Body of pancreas (tissue), 4 donors: Measurements from ENCODE around the gene TCOF1. TPM values are rescaled to one million over a fixed set of nuclear protein-coding genes. Genes with fewer than 3 reads are reported as not detected.

Source experiments
- ATAC-seq: fragments of 150-250 bp; one replicate; pipeline ENCODE4 v1.9.1; 2016
- DNase-seq, 4 donors: peaks; one replicate each; pipeline ENCODE4 v3.0.0-alpha.2; 2019
- H3K27ac ChIP-seq, 4 donors: fragments of 200-600 bp; sonication (generic); 1 replicate in 3 of 4; 2 replicates in 1 of 4; pipeline versions ENCODE4 v1.5.1 to v1.6.1; 2016 to 2019; ENCODE audit warnings: mild to moderate bottlenecking in 1 of 4, mixed read lengths in 1 of 4, moderate library complexity in 1 of 4
- H3K27me3 ChIP-seq, 2 donors: fragments of 200-600 bp; sonication (generic); one replicate each; pipeline ENCODE4 v1.6.0; 2016; ENCODE audit warnings: mild to moderate bottlenecking in 1 of 2
- H3K36me3 ChIP-seq, 2 donors: fragments of 200-600 bp; sonication (generic); replicated peaks in 1 of 2; 2 replicates each; pipeline ENCODE4 v1.5.1; 2016; ENCODE audit warnings: low read depth in 2 of 2; ENCODE audit not compliant: insufficient read depth in 1 of 2
- H3K4me1 ChIP-seq: fragments of 200-600 bp; sonication (generic); one replicate; pipeline ENCODE4 v1.6.0; 2016
- H3K4me3 ChIP-seq, 2 donors: fragments of 200-600 bp; sonication (generic); 1 replicate in 1 of 2; 2 replicates in 1 of 2; pipeline ENCODE4 v1.5.1; 2016 to 2019
- H3K9me3 ChIP-seq, 3 donors: fragments of 200-600 bp; sonication (generic); 1 replicate in 2 of 3; 2 replicates in 1 of 3; pipeline ENCODE4 v1.5.1; 2016
- POLR2A ChIP-seq, 3 donors: fragments of 450-650 bp; IDR thresholded peaks; one replicate each; pipeline ENCODE4 v1.6.1; 2016; ENCODE audit warnings: antibody characterized with exemption in 3 of 3, mild to moderate bottlenecking in 2 of 3
- WGBS, 2 donors: methylation state at CpG; one replicate each; pipeline ENCODE4 v1.1.5; 2017; 5-methylcytosine and 5-hydroxymethylcytosine counted together
- intact Hi-C: fragments of 100-400 bp; cut with DNase I; formaldehyde crosslinking; loops from one replicate; pipeline ENCODE4 v1.15.1; 2023
- total RNA-seq, 2 donors: library from RNA; depleted of rRNA; stranded (reverse); fragments of >200 nt; gene quantifications; one replicate each; pipeline ENCODE4 v1.1.0, GENCODE V29; 2016
- TF ChIP-seq, protein P1 (sequence below), 7 experiments: fragments of 450-650 bp in 4 of 7; fragments of 200-600 bp in 3 of 7; sonication (generic) in 3 of 7; IDR thresholded peaks; one replicate each; pipeline ENCODE4 v1.5.1; 2016 to 2019; ENCODE audit warnings: antibody characterized with exemption in 7 of 7

TCOF1 gene
- total RNA-seq, 2 donors from 2014 or later: 18.9 to 23.4 TPM

DNA sequence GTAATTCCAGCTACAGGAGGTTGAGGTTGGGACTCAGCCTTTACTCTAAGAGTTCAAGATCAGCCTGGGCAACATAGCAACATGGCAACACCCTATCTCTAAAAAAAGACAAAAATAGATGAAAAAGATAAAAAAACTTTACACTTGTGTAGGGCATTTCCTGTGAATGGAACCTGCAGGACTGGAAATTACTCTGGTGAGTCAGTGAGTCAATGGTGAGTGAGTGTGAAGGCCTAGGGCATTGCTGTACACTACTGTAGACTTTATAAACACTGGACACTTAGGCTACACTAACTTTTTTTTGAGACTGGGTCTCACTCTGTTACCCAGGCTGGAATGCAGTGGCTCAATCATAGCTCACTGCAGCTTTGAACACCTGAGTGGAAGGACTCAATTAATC is 35.3 kb upstream of the TCOF1 start:
- no peak overlapping the region for H3K27ac ChIP-seq
- H3K9me3 ChIP-seq: no peaks in the 10 kb centered on the region
- no peak for TF ChIP-seq POLR2A (IDR thresholded peaks at IDR 0.05)
- TF ChIP-seq, protein P1, sequence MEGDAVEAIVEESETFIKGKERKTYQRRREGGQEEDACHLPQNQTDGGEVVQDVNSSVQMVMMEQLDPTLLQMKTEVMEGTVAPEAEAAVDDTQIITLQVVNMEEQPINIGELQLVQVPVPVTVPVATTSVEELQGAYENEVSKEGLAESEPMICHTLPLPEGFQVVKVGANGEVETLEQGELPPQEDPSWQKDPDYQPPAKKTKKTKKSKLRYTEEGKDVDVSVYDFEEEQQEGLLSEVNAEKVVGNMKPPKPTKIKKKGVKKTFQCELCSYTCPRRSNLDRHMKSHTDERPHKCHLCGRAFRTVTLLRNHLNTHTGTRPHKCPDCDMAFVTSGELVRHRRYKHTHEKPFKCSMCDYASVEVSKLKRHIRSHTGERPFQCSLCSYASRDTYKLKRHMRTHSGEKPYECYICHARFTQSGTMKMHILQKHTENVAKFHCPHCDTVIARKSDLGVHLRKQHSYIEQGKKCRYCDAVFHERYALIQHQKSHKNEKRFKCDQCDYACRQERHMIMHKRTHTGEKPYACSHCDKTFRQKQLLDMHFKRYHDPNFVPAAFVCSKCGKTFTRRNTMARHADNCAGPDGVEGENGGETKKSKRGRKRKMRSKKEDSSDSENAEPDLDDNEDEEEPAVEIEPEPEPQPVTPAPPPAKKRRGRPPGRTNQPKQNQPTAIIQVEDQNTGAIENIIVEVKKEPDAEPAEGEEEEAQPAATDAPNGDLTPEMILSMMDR (IDR thresholded peaks at IDR 0.05): no peak
- DNase-seq (no peak), ATAC-seq (no peak)
- H3K4me3 ChIP-seq: no peak overlapping the region
- no peaks in the 10 kb centered on the region for H3K36me3 ChIP-seq
- H3K27me3 ChIP-seq: no peaks in the 10 kb centered on the region
- H3K4me1 ChIP-seq: peaks cover 7% of the 10 kb centered on the region
- intact Hi-C loops: no loop called here

DNA sequence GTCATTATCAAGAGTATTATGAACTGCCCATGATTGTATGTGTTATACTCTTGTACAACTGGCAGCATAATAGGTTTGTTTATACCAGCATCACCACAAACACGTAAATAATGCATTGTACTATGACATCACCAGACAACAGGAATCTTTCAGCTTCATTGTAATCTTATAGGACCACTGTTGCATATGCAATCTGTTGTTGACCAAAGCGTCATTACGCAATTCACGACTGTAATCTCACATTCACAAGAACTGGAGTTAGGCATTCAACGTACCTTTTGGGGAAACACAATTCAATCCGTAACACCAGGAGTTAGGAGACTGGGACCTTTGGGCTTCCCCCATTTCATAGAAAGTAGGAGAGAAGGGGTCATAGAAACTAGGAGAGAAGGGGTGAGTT is 34.4 kb upstream of the TCOF1 start:
- Histone ChIP-seq H3K27ac (no peak overlapping the region), H3K4me1 (peaks cover 7% of the 10 kb centered on the region), H3K36me3 (no peaks in the 10 kb centered on the region), H3K4me3 (no peak overlapping the region), H3K9me3 (no peaks in the 10 kb centered on the region), H3K27me3 (no peaks in the 10 kb centered on the region)
- no peak for DNase-seq
- no peak for ATAC-seq
- intact Hi-C loops: no loop called here
- TF ChIP-seq POLR2A (IDR thresholded peaks at IDR 0.05): no peak
- TF ChIP-seq, protein P1 (IDR thresholded peaks at IDR 0.05): no peak
- 76 to 86% methylated on average over 6 of the region's 6 CpGs for WGBS, 2 donors

DNA sequence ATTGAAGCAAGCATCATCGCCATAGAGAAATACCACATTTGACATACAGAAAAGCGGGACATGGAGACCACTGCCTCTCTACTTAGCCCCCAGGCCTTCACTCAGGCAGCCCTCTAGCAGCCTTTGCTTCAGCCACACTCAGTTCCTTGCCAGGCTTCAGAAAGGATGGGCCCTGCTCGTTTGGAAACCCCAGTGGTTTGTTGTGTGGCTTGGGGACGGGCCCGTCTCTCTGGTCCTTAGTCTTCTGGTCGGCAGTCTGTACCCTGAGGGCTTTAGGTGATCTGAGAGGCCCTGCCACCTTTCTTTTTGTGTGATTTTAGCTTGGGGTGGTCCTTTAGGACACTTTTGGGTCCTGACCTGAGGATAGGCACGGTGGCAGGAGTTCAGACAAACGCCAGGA is 33.7 kb upstream of the TCOF1 start:
- DNase-seq (no peak), ATAC-seq (no peak)
- Histone ChIP-seq H3K27ac (no peak overlapping the region), H3K4me3 (no peak overlapping the region), H3K36me3 (no peaks in the 10 kb centered on the region), H3K27me3 (no peaks in the 10 kb centered on the region), H3K4me1 (peaks cover 7% of the 10 kb centered on the region), H3K9me3 (no peaks in the 10 kb centered on the region)
- intact Hi-C loops: no loop called here
- no peak for TF ChIP-seq POLR2A (IDR thresholded peaks at IDR 0.05)
- TF ChIP-seq, protein P1 (IDR thresholded peaks at IDR 0.05): no peak
- WGBS, 2 donors: 57 to 88% methylated on average over 7 to 8 of the region's 8 CpGs

- 66 to 75% methylated on average over 4 of the region's 4 CpGs for WGBS, 2 donors
- intact Hi-C loops: no loop called here
These were observed 32.1 kb upstream of the TCOF1 start for GRCh38 chr5:150325426-150325825.

DNA sequence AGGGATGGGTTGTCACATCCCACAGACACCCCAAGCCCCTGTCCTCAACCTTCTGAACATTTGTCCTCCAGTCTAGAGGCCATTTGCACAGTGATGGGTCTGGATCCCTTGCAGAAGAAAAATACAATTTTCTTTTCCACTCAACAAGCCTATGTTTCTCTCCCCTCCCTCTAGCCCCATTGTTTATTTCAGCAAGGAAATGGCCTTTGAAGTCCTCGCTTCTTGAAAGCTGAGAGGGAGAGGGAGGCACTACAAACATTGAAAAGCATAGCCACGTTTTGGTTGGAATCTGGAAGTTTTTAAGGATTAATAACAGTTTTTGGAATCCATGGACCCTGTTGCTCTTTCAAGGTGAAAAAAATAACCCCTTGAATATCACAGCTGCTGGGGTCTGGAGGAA is 30.8 kb upstream of the TCOF1 start:
- 64 to 74% methylated on average over 2 of the region's 2 CpGs for WGBS, 2 donors
- no peak for DNase-seq
- no peaks in the 10 kb centered on the region for H3K9me3 ChIP-seq

More at GRCh38 chr5:150325426-150325825, 32.1 kb upstream of the TCOF1 start:
- Histone ChIP-seq H3K4me3 (no peak overlapping the region), H3K27ac (no peak overlapping the region), H3K36me3 (no peaks in the 10 kb centered on the region), H3K4me1 (peaks cover under 1% of the 10 kb centered on the region), H3K9me3 (no peaks in the 10 kb centered on the region), H3K27me3 (no peaks in the 10 kb centered on the region)
- ATAC-seq: no peak
- TF ChIP-seq POLR2A (IDR thresholded peaks at IDR 0.05): no peak
- no peak for DNase-seq

More for the DNA sequence above, 30.8 kb upstream of the TCOF1 start:
- intact Hi-C loops: no loop called here
- H3K27me3 ChIP-seq: no peaks in the 10 kb centered on the region
- TF ChIP-seq, protein P1 (IDR thresholded peaks at IDR 0.05): no peak
- no peak for TF ChIP-seq POLR2A (IDR thresholded peaks at IDR 0.05)
- H3K4me1 ChIP-seq: no peaks in the 10 kb centered on the region
- H3K4me3 ChIP-seq: no peak overlapping the region
- ATAC-seq: no peak
- H3K36me3 ChIP-seq: no peaks in the 10 kb centered on the region
- H3K27ac ChIP-seq: no peak overlapping the region
